GM12801 (cell line): ENCODE data around the gene RNF217.

Source experiments
- CTCF ChIP-seq: IDR thresholded peaks from one replicate; pipeline ENCODE4 v1.5.1; 2011; ENCODE audit warnings: control low read depth; ENCODE audit not compliant: insufficient read length; ENCODE audit errors: extremely low read depth

Gene RNF217

GRCh38 chr6:125044066-125044465 lies 81.8 kb downstream of the RNF217 start:
- no peak for TF ChIP-seq CTCF

GRCh38 chr6:125044667-125045066 lies 82.4 kb downstream of the RNF217 start:
- no peak for TF ChIP-seq CTCF

GRCh38 chr6:125046107-125046925 lies 84.1 kb downstream of the RNF217 start:
- TF ChIP-seq CTCF, result no peak

- TF ChIP-seq CTCF, result no peak
Observed at GRCh38 chr6:125048274-125048673, 86.0 kb downstream of the RNF217 start.

- no peak for TF ChIP-seq CTCF
Observed at GRCh38 chr6:125050663-125051318, 88.6 kb downstream of the RNF217 start.

- TF ChIP-seq CTCF, result no peak
Observed at GRCh38 chr6:125053809-125054208, 91.6 kb downstream of the RNF217 start.

GRCh38 chr6:125054331-125054730 lies 92.1 kb downstream of the RNF217 start:
- no peak for TF ChIP-seq CTCF
